Heart left ventricle (tissue), 13 donors: ENCODE measurements around the gene OSBPL10.

Experiments used
- POLR2A ChIP-seq, 2 donors: fragments of 450-650 bp; IDR thresholded peaks; one replicate each; pipeline ENCODE4 v1.6.1; 2017; ENCODE audit warnings: antibody characterized with exemption in 2 of 2, mild to moderate bottlenecking in 2 of 2, moderate library complexity in 2 of 2
- TF ChIP-seq, protein P1 (sequence below), 12 donors: fragments of 200-600 bp; sonication (generic) in 4 of 12; IDR thresholded peaks; one replicate each; pipeline versions ENCODE4 v1.5.0 to v1.8.0; 2018 to 2022; ENCODE audit warnings: antibody characterized with exemption in 12 of 12, mild to moderate bottlenecking in 5 of 12
- donor health status: ischemic (EF 13 %, LVEDD 7.1; RV severe dilation, severe dysfunction).
- donor health status: DM: no; HTN: yes; CAD: no.
- donor health status: DM: no; HTN: no; CAD: no.
- donor health status: ischemic (EF 25% LVEDD 6.9; RV normal size, moderate dysfunction).
- donor health status: ischemic (EF 25% LVEDD 5.7; RV mildly dilated, moderate dysfunction).
- donor health status: ischemic (EF 35%, LVEDD 5.7; RV mildly dilated, moderate dysfunction).
- donor health status: nonischemic (EF 11% LVEDD 7.7; RV severe dilation, severe dysfunction).
- donor health status: DM: yes; HTN: yes; CAD: no.
- donor health status: PGD.
- donor health status: ischemic (EF 29% LVEDD 5.4; RV normal size, mild dysfunction).
- donor health status: nonischemic (EF 23%, LVEDD 6.1; RV moderate dilation, normal function).

DNA sequence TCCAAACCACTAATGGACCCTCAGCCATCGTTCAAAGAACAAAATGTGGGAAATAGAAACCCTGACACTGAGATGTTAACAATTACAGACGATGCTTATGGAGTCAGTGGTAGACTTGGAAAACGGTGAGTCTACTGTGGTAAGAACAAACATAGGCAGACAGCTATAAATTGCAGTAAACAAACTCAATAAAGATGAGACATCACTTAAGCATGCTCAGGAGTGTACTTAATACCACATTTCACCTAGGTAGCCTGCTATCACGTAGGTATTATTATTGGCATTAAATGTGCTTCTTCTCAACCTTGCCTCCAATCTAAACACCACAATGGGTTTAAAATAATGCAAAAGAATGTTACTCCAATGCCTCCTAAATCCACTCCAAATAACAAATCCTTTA is 2.5 kb downstream of the OSBPL10 start:
- TF ChIP-seq, protein P1, sequence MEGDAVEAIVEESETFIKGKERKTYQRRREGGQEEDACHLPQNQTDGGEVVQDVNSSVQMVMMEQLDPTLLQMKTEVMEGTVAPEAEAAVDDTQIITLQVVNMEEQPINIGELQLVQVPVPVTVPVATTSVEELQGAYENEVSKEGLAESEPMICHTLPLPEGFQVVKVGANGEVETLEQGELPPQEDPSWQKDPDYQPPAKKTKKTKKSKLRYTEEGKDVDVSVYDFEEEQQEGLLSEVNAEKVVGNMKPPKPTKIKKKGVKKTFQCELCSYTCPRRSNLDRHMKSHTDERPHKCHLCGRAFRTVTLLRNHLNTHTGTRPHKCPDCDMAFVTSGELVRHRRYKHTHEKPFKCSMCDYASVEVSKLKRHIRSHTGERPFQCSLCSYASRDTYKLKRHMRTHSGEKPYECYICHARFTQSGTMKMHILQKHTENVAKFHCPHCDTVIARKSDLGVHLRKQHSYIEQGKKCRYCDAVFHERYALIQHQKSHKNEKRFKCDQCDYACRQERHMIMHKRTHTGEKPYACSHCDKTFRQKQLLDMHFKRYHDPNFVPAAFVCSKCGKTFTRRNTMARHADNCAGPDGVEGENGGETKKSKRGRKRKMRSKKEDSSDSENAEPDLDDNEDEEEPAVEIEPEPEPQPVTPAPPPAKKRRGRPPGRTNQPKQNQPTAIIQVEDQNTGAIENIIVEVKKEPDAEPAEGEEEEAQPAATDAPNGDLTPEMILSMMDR (IDR thresholded peaks at IDR 0.05), result no peak
- TF ChIP-seq POLR2A (IDR thresholded peaks at IDR 0.05), result no peak
